GM12873 (cell line): ENCODE measurements around the gene TNS3.

Experiments
- TF ChIP-seq, protein P1 (sequence below): IDR thresholded peaks from 2 replicates; pipeline ENCODE4 v1.5.1; 2012; ENCODE audit warnings: low read depth, mild to moderate bottlenecking, moderate library complexity, low read length, control low read depth; ENCODE audit not compliant: insufficient read depth; ENCODE audit errors: missing control alignments

TNS3 gene

DNA sequence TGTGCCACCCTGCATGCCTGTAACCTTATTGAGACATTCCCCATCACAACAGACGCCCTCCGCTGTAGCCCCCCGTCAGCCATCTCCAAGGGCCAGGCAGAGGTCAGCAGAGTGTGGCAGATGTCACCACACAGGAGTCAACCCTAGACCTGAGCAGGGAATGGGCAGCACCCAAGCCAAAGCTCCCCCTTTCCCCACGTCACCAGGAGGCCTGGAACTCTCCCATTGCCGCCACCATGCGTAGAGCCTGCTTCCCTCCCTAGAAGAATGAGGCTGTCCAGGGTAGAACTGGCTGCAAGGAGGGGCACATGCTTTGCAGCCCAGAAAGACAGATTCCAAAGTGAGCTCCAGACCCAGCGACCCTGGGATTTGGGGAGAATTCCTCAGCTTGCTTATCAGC is 342.9 kb downstream of the TNS3 start:
- TF ChIP-seq, protein P1, sequence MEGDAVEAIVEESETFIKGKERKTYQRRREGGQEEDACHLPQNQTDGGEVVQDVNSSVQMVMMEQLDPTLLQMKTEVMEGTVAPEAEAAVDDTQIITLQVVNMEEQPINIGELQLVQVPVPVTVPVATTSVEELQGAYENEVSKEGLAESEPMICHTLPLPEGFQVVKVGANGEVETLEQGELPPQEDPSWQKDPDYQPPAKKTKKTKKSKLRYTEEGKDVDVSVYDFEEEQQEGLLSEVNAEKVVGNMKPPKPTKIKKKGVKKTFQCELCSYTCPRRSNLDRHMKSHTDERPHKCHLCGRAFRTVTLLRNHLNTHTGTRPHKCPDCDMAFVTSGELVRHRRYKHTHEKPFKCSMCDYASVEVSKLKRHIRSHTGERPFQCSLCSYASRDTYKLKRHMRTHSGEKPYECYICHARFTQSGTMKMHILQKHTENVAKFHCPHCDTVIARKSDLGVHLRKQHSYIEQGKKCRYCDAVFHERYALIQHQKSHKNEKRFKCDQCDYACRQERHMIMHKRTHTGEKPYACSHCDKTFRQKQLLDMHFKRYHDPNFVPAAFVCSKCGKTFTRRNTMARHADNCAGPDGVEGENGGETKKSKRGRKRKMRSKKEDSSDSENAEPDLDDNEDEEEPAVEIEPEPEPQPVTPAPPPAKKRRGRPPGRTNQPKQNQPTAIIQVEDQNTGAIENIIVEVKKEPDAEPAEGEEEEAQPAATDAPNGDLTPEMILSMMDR: no peak

DNA sequence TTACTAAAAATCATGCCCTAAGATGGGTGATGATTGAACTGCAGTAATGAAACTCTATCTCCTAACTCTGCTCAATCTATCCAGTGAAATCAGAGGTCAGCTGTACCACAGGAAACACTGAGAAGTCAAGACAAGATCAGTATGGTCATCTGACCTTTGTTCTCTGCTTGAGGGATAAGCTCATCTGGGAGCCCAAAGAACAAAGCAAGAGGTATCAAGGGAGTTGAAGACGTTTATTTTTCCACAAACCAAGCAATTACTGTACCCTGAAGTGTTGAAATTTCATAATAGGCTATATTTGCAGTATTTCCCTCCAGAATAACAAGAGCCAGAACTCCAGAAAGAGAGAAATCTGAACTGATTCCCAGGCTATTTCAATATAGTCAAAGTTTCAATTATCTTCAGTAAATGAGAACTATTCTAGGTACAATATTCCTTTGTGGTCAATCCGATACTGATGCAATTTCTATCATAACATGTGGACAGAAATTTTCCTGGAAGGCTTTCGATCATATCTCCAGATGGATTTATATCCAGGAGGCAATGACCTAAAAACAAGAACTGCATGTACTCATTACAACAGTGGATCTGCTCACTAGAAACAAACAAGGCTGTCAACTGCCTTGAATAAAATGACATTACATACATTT is 345.3 kb downstream of the TNS3 start:
- TF ChIP-seq, protein P1: no peak

DNA sequence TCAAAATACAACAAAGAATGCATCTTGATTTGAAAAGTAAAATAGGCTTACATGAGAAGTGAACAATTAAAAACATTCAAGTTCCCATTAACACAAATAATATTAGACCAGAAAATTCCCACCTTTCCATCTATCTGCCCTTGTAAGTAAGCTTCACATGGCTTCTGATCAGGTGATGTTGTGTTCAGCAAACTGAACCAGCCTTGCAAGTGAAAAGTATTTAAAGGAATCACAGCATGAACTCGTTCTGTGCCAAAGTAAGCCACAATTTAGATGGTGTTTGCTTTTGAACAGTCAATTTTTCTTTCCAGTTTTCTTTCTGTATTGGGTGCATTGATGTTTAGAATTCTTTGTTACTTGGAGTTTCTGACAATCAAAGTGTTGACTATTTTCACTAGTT is 347.9 kb downstream of the TNS3 start:
- TF ChIP-seq, protein P1: no peak

DNA sequence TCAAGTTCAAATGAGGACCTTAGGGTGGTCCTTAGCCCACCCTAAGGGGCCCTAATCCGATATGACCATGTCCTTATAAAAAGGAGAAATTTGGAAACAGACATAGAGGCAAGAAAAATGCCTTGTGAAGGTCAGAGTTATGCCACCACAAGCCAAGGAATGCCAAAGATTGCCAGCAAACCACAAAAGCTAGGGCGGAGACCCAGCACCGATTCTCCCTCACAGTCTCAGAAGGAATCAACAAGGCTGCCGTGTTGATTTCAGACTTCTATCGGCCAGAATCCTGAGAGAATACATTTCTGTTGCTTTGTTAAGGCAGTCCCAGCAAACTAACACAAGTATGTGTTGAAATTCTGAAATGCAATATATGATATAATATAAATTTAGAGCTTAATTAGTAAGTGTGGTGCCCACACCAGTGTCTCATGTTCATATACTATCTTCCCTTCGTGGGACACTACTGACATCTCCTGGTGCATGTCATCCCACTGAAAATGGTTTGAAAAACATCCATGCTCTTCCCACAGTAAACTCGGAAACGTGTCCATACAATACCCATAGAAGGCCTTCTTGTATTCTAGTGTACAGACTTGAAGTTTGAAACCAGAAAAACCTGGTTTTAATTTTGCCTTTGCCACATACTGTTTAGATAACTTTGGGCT is 349.0 kb downstream of the TNS3 start:
- TF ChIP-seq, protein P1: no peak

DNA sequence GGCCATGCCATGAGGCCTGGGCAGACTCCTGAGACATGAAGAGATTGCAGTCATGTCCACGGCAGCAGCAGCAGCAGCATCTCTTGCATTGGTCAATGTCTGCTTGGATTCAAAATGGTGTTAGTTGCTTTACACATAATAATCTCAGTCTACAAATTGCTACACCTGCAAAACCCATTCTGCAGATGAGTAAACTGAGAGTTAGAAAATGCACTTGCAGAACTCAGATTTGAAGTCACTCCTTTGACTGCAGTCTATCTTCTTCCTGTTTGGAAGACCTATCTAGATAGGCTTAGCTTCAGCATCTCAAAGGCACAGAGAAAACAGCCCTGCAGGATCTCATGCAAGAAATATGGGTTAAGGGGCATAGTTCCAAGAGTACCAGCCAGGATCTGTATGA is 350.3 kb downstream of the TNS3 start:
- TF ChIP-seq, protein P1: no peak

DNA sequence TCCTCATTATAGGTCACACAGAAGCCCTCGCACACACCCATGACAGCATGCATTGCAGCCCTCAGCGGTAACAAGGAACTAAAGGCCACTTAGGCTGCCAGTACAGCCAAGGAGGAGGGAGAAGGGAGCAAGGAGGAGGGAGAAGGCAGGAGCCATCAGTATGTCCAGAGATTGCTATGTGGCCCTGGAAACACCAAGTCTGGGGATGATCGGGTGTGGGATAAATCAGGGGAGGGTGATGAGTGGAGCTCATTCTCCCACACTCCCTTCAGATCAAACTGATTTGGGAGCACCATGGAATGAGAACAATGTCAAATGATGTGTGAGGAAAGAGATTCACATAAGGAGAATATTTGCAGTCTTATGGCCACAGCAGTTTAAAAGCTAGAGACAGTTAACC is 350.9 kb downstream of the TNS3 start:
- TF ChIP-seq, protein P1: no peak

DNA sequence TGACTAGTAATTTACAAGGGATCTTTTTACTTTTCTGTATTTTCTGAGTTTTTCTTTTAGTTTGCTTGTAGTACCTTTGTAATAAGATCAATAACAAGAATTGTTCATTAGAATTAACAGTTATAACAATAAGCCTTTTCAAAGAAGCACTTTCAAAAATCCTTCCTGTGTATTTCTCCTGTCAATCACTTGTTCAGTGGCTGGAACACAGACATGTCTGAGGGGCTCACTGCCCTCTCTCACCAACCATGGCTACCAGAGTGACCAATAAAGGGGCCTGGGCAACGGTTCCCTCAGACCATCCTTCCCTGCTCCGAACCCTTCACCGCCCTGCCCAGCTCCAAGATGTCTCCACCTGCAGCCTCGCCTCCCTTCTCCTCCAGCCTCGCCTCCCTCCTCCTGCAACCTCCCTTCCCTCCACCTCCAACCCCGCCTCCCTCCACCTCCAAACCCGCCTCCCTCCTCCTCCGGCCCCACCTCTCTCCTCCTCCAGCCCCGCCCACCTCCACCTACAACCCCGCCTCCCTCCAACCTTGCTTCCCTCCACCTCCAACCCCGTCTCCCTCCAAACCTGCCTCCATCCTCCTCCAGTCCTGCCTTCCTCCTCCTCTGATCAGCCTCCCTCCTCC is 353.4 kb downstream of the TNS3 start:
- TF ChIP-seq, protein P1: no peak
